ENCODE results near the gene CYP4B1.

- TF ChIP-seq EZH2phosphoT487 (IDR thresholded peaks at IDR 0.05; ENCODE audit: low read depth) = no peak
- TF ChIP-seq, protein P1, sequence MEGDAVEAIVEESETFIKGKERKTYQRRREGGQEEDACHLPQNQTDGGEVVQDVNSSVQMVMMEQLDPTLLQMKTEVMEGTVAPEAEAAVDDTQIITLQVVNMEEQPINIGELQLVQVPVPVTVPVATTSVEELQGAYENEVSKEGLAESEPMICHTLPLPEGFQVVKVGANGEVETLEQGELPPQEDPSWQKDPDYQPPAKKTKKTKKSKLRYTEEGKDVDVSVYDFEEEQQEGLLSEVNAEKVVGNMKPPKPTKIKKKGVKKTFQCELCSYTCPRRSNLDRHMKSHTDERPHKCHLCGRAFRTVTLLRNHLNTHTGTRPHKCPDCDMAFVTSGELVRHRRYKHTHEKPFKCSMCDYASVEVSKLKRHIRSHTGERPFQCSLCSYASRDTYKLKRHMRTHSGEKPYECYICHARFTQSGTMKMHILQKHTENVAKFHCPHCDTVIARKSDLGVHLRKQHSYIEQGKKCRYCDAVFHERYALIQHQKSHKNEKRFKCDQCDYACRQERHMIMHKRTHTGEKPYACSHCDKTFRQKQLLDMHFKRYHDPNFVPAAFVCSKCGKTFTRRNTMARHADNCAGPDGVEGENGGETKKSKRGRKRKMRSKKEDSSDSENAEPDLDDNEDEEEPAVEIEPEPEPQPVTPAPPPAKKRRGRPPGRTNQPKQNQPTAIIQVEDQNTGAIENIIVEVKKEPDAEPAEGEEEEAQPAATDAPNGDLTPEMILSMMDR (IDR thresholded peaks at IDR 0.05; ENCODE audit: low read depth, low read length) = no peak
Observed at GRCh38 chr1:46768445-46768844, 30.4 kb upstream of the CYP4B1 start.
